ACC112 (cell line): ENCODE measurements around the gene ZC3H7A.

ENCODE experiments used
- H2AFZ ChIP-seq: fragments of 200-600 bp; sonication (generic); one replicate; pipeline ENCODE4 v1.6.0; 2017; ENCODE audit warnings: antibody characterized with exemption, low read length; ENCODE audit not compliant: unreplicated experiment
- H3K27ac ChIP-seq: fragments of 200-600 bp; sonication (generic); 2 replicates; pipeline ENCODE4 v1.5.1; 2014; ENCODE audit warnings: low read depth, mild to moderate bottlenecking, antibody characterized with exemption, low read length, moderate library complexity
- H3K27me3 ChIP-seq: fragments of 200-600 bp; sonication (generic); 2 replicates; pipeline ENCODE4 v1.6.1; 2014; ENCODE audit warnings: mild to moderate bottlenecking, antibody characterized with exemption, low read length, moderate library complexity, mixed read lengths; ENCODE audit not compliant: insufficient read depth
- H3K36me3 ChIP-seq: fragments of 200-600 bp; sonication (generic); 2 replicates; pipeline ENCODE4 v1.6.1; 2016; ENCODE audit warnings: mild to moderate bottlenecking, antibody characterized with exemption, low read length, moderate library complexity, mixed read lengths; ENCODE audit not compliant: insufficient read depth
- H3K4me1 ChIP-seq: fragments of 200-600 bp; sonication (generic); one replicate; pipeline ENCODE4 v1.6.1; 2016; ENCODE audit warnings: low read length, mixed read lengths; ENCODE audit not compliant: insufficient read depth, unreplicated experiment, control insufficient read depth
- H3K4me3 ChIP-seq: fragments of 200-600 bp; sonication (generic); 2 replicates; pipeline ENCODE4 v1.5.1; 2014; ENCODE audit warnings: mild to moderate bottlenecking, low read depth, low read length
- H3K79me2 ChIP-seq: fragments of 200-600 bp; sonication (generic); one replicate; pipeline ENCODE4 v1.6.0; 2016; ENCODE audit warnings: low read length; ENCODE audit not compliant: control insufficient read depth, unreplicated experiment, insufficient read depth

Gene ZC3H7A

DNA sequence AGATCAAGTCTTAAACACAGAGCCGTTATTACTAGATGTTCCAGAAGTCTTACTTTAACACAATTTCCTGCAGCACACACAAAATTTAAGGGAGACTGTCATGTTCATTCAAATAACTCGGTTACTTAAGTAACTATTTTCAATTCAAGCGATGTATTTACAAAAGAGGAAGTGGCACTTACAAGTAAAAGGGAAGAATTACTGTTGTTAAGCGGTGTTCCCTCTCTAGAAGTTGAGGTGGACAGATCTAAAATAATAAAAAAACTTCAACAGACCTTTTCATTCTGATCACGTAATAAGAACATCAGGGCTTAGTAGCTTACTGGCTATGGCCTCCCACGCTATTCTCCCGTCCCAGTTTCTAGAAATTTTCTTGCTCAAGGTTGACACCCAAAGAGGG is 28.2 kb downstream of the ZC3H7A start:
- no peak overlapping the region for H2AFZ ChIP-seq
- no peak overlapping the region for H3K27ac ChIP-seq
- H3K36me3 ChIP-seq, result peaks cover 47% of the 10 kb centered on the region
- H3K4me3 ChIP-seq, result no peak overlapping the region
- H3K4me1 ChIP-seq, result no peaks in the 10 kb centered on the region
- no peaks in the 10 kb centered on the region for H3K27me3 ChIP-seq
- H3K79me2 ChIP-seq, result no peaks in the 10 kb centered on the region

DNA sequence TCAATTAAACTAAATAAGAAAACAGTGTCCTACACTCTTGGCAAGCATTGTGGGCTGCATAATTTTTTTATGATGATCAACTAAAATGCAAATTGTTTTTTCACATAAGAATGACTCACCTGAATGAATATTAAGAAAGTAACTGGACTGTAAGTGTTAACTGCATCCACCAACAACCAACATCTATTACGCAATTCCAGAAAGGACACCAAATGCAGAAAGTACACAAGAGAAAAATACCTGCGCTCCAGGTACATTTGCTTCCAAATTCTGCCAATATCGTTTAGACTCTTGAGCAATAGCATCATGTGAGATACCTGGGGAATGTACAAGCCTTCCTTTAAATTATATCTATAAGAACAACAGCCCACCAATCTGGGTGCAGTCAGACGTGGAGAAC is 34.6 kb downstream of the ZC3H7A start:
- no peak overlapping the region for H3K4me3 ChIP-seq
- H3K4me1 ChIP-seq, result peaks cover 19% of the 10 kb centered on the region
- no peaks in the 10 kb centered on the region for H3K79me2 ChIP-seq
- H3K36me3 ChIP-seq, result peaks cover 50% of the 10 kb centered on the region
- H3K27ac ChIP-seq, result no peak overlapping the region
- no peak overlapping the region for H2AFZ ChIP-seq
- no peaks in the 10 kb centered on the region for H3K27me3 ChIP-seq

DNA sequence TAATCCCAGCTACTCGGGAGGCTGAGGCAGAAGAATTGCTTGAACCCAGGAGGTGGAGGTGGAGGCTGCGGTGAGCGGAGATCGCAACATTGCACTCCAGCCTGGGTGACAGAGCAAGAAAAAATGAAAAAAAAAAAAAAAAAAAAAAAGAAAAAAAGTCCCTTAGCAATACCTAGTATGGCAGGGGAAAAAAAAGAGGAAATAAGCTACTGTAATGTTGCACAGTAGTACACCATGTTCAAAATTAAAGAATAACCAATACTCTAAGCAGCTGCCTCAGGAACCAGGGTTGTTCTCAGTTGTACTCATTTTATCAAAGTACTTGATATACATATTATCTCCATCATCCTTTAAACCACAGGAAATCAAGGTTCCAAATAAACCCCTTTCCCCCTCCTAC is 37.1 kb downstream of the ZC3H7A start:
- Histone ChIP-seq H3K27me3 (no peaks in the 10 kb centered on the region), H3K4me1 (peaks cover 20% of the 10 kb centered on the region), H3K36me3 (peaks cover 41% of the 10 kb centered on the region), H3K4me3 (no peak overlapping the region), H2AFZ (no peak overlapping the region), H3K27ac (no peak overlapping the region), H3K79me2 (no peaks in the 10 kb centered on the region)

DNA sequence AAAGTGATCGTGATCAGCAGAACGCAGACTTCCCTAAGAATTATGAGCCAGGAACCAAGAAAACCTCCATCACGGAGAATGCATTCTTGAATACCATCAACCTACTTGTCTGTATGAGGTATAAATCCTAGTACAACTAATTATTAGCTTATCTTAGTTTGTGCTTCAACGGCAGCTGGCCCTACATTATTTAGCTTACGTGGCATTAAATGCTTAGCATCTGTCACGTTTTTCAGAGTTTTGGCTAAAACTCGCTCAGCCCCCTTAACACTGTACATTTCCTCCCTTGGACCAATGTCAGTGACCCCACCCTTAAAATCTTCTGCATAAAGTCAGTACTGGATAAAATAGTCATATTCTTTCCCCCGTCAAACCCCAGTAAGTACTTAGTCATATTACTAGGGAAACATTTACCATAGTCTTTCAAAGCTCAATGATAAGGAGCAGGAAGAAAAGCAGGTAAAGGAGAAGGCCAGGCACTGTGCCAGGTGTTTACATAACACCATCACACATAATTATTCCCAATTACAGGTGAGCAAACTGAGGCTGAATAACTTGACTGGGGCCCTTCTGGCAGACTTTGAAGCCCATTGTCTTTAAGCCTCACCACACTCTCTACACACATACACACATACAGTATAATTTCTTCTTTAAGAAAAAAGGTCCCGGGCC is 37.8 kb downstream of the ZC3H7A start:
- H3K27me3 ChIP-seq, result no peaks in the 10 kb centered on the region
- no peaks in the 10 kb centered on the region for H3K79me2 ChIP-seq
- no peak overlapping the region for H3K4me3 ChIP-seq
- peaks cover 35% of the 10 kb centered on the region for H3K36me3 ChIP-seq
- H3K27ac ChIP-seq, result no peak overlapping the region
- H2AFZ ChIP-seq, result no peak overlapping the region
- H3K4me1 ChIP-seq, result peaks cover 20% of the 10 kb centered on the region

DNA sequence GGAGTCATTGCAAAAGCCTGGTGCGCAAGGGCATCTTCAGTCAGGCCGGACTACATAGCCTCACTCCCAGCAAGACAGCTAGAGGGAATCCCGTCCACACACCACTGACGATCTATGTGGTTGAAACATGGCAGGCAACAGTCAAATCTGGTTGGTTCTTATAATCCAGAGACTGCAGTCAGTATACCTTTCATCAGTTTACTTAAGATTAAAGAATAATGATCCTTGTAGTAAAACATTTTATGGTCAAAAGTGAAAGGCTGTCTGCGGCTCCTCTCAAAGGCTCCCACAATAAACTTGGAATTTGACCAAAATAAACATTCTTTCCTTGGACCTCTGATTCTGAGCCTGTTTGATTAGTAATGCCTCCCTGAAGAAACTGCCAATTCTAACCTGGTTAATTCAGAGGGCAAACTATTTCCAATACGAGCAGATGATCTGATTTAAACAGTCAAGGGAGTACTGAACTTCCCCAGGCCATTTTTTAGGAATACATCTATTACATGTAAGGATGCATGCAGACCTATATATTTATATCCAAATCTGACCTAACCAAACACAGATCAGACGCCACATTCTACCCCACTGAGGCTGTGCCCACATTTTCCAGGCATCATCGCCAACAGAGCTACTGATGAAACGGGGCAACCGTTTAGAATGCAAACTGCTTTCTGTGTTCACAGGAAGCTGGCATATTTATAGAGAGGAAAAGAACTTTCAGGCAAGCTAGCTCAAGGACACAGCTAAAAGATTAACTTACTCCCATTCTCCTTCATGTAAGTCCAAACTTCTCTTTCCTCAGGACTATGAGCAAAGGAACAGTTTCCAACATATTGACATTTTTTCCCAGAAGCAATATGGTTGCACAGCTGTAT is 39.1 kb downstream of the ZC3H7A start:
- Histone ChIP-seq H3K27me3 (no peaks in the 10 kb centered on the region), H3K27ac (peak overlapping the region; percentile 65), H3K4me1 (peaks cover 20% of the 10 kb centered on the region), H2AFZ (no peak overlapping the region), H3K36me3 (peaks cover 35% of the 10 kb centered on the region), H3K79me2 (no peaks in the 10 kb centered on the region), H3K4me3 (peak overlapping the region; percentile 39)

DNA sequence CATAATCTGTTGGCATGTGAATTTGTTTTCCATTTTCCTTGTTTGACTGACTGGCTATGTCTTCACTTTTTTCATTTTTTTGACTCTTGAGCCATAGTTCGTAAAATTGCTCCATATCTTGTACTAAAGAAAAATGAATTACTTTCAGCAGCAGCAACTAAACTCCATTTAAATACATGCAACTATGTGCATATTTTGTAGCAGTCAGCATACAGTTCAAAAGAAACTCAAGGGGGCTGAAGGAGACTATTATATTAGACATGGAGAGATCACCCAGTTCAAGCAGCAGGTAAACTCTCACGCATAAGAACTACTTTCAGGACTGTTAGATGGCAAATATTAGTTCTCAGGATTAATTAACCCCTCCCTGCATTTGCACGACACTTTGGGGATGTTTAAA is 40.8 kb downstream of the ZC3H7A start:
- H3K27me3 ChIP-seq, result no peaks in the 10 kb centered on the region
- no peak overlapping the region for H3K4me3 ChIP-seq
- H3K27ac ChIP-seq, result no peak overlapping the region
- H2AFZ ChIP-seq, result no peak overlapping the region
- no peaks in the 10 kb centered on the region for H3K79me2 ChIP-seq
- H3K4me1 ChIP-seq, result peaks cover 20% of the 10 kb centered on the region
- peaks cover 32% of the 10 kb centered on the region for H3K36me3 ChIP-seq

DNA sequence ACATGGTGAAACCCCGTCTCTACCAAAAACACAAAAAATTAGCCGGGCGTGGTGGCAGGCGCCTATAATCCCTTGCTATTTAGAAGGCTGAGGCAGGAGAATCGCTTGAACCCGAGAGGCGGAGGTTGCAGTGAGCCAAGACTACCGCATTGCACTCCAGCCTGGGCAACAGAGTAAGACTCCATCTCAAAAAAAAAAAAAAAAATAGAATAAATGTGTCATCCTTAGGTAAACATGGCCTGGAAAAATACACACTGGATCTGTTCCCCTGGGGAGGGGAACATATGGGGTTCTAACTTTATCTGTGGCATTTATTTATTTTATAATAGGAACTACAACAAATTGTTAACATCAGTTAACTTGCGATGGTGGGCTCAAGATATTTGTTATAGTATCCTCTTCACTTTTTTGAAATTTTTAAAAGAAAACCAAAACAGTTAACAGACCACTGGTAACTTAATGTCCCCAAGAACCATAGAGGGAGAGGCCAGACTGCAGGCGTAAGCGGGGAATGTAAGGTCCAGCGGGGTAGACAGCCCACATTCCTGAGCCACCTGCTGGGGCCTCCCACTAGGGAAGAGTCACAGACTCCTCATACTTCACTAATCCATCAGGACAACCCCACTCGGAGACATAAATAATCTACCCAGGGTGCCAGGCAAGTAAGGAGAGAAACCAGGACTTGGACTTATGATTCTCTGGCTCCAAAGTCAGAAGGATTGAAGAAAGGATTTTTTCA is 41.9 kb downstream of the ZC3H7A start:
- Histone ChIP-seq H3K4me1 (peaks cover 20% of the 10 kb centered on the region), H3K79me2 (no peaks in the 10 kb centered on the region), H3K27ac (no peak overlapping the region), H2AFZ (no peak overlapping the region), H3K4me3 (no peak overlapping the region), H3K36me3 (peaks cover 32% of the 10 kb centered on the region), H3K27me3 (no peaks in the 10 kb centered on the region)

DNA sequence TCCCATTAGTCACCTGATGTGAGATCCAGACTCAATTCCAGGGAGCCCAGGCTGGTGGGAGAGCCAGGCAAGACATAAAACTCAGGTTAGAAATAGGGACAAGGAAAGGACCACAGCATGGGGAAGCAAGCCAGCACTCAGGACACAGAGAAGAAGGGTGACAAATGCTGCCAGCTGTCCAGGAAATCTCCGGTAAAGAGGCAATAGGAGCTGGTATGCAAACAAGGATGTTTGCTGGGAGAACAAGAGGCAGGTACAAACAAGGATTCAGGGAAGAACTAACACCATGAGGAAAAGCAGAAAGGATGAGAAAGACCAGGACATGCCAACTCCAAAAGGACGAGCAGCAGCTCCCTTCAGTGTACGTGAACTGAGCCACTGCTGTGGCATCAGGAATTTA is 44.2 kb downstream of the ZC3H7A start:
- no peak overlapping the region for H3K27ac ChIP-seq
- peaks cover 5% of the 10 kb centered on the region for H3K4me1 ChIP-seq
- H3K36me3 ChIP-seq, result peaks cover 35% of the 10 kb centered on the region
- no peak overlapping the region for H2AFZ ChIP-seq
- H3K27me3 ChIP-seq, result no peaks in the 10 kb centered on the region
- no peaks in the 10 kb centered on the region for H3K79me2 ChIP-seq
- no peak overlapping the region for H3K4me3 ChIP-seq

DNA sequence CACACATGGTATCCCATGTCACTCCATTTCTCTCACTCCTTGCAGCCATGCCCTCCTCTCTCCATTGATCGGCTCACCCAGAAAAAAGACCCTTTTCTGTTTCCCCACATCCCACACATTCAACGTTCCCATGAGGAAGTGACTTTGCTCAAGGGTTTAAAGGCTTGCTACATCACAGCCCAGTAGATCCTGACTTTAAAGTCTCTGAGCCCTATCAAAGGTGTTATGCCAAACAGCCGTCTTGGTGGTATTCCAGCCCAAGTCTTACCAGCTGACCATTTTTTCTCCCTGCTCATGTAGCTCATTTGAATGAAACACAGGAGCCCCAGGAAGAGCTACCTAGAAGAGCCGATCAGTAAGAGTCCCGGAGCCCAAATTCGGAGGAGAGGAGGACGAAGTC is 47.0 kb downstream of the ZC3H7A start:
- H3K4me3 ChIP-seq, result no peak overlapping the region
- no peak overlapping the region for H3K27ac ChIP-seq
- H2AFZ ChIP-seq, result no peak overlapping the region
- peaks cover 28% of the 10 kb centered on the region for H3K36me3 ChIP-seq
- no peaks in the 10 kb centered on the region for H3K4me1 ChIP-seq
- no peaks in the 10 kb centered on the region for H3K79me2 ChIP-seq
- no peaks in the 10 kb centered on the region for H3K27me3 ChIP-seq

DNA sequence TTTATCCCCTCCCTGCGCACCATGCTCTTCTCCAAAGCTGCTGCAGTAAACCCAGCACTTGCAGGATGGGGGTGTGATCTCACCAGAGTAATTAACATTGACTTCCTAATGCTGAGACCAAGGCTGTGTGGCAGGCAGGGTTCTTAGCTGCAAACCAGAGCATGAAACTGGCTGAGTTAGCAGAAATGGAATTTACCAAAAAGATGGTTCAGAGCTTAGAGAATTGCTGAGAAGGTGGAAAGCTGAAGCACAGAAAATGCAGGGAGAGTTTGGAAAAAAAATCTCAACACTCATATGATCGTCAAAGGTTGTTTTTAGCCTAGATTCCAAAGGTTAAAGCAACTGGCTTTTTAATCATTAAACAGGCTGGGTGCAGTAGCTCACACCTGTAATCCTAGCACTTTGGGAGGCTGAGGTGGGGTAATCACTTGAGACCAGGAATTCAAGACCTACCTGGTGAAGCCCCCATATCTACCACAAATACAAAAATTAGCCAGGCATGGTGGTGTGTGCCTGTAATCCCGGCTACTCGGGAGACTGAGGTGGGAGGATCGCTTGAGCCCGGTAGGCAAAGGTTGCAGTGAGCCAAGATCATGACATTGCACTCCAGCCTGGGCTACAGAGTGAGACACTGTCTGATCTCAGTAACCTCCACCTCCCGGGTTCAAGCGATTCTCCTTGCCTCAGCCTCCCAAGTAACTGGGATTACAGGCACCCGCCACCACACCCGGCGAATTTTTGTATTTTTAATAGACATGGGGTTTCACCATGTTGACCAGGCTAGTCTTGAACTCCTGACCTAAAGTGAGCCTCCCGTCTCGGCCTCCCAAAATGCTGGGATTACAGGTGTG is 48.4 kb downstream of the ZC3H7A start:
- no peak overlapping the region for H3K27ac ChIP-seq

More for the DNA sequence above, 48.4 kb downstream of the ZC3H7A start:
- peaks cover 4% of the 10 kb centered on the region for H3K4me1 ChIP-seq
- H2AFZ ChIP-seq, result no peak overlapping the region
- no peaks in the 10 kb centered on the region for H3K79me2 ChIP-seq
- H3K4me3 ChIP-seq, result no peak overlapping the region
- H3K27me3 ChIP-seq, result no peaks in the 10 kb centered on the region
- peaks cover 28% of the 10 kb centered on the region for H3K36me3 ChIP-seq
